Endothelial cell of umbilical vein (primary cell): Measurements from ENCODE around the gene KIAA0753. TPM values are rescaled to one million over a fixed set of nuclear protein-coding genes. Genes with fewer than 3 reads are reported as not detected.

ENCODE experiments used
- BruUV-seq: library from RNA; stranded (reverse); fragments of 400-500 nt; replicated peaks from 2 replicates; lab custom pipeline; 2021; lab: Mats Ljungman, UMichigan
- CTCF ChIA-PET: fragments of 300-600, 350-600 bp; sonication (Branson Sonifier 250); formaldehyde crosslinking; loops from one replicate; lab custom pipeline; 2021; ENCODE audit warnings: antibody characterized with exemption, inconsistent platforms; lab: Charles Lee
- POLR2A ChIA-PET: fragments of 300-600, 350-600 bp; sonication (Branson Sonifier 250); formaldehyde crosslinking; loops from one replicate; lab custom pipeline; 2021; ENCODE audit warnings: antibody characterized with exemption, inconsistent platforms; lab: Charles Lee
- DNase-seq: peaks from one replicate; pipeline ENCODE4 v3.0.0-alpha.2; 2011; ENCODE audit warnings: low read depth, low spot score
- FAIRE-seq: peaks from 2 replicates; lab custom pipeline; 2011; peaks lifted over from hg19 to GRCh38; lab: Jason Lieb, UNC
- H2AFZ ChIP-seq: 2 replicates; pipeline ENCODE4 v1.6.0; 2012; ENCODE audit warnings: low read depth, low read length, control low read depth, inconsistent platforms
- H3K27ac ChIP-seq: 2 replicates; pipeline ENCODE4 v1.5.1; 2011; ENCODE audit warnings: low read depth, mild to moderate bottlenecking, control low read depth, low read length, moderate library complexity; ENCODE audit not compliant: insufficient read depth
- H3K27me3 ChIP-seq, 2 experiments: 2 replicates each; pipeline versions ENCODE4 v1.6.0 to v1.6.1; 2011; ENCODE audit warnings: low read length in 2 of 2, mixed read lengths in 1 of 2; ENCODE audit not compliant: control insufficient read depth in 2 of 2, insufficient read depth in 2 of 2
- H3K36me3 ChIP-seq, 2 experiments: 2 replicates in 1 of 2; 3 replicates in 1 of 2; pipeline ENCODE4 v1.5.1; 2011; ENCODE audit warnings: low read length in 2 of 2, mild to moderate bottlenecking in 1 of 2, moderate library complexity in 1 of 2; ENCODE audit not compliant: control insufficient read depth in 2 of 2, insufficient read depth in 2 of 2; ENCODE audit errors: extremely low read depth in 1 of 2
- H3K4me1 ChIP-seq: 3 replicates; pipeline ENCODE4 v1.5.1; 2011; ENCODE audit warnings: mild to moderate bottlenecking, low read length; ENCODE audit not compliant: control insufficient read depth, insufficient read depth; ENCODE audit errors: extremely low read depth
- H3K4me2 ChIP-seq: 2 replicates; pipeline ENCODE4 v1.6.1; 2011; ENCODE audit warnings: low read length, control low read depth, mixed read lengths; ENCODE audit not compliant: insufficient read depth
- H3K4me3 ChIP-seq, 3 experiments: fragments of 200-600 bp in 1 of 3; sonication (generic), shearing (Covaris generic) in 1 of 3; replicated peaks in 1 of 3; 2 replicates each; pipeline ENCODE4 v1.5.1; 2011 to 2016; ENCODE audit warnings: control low read depth in 3 of 3, low read length in 3 of 3, mild to moderate bottlenecking in 2 of 3, inconsistent platforms in 1 of 3, low read depth in 1 of 3, moderate library complexity in 1 of 3; ENCODE audit not compliant: insufficient read depth in 1 of 3
- H3K79me2 ChIP-seq: 2 replicates; pipeline ENCODE4 v1.6.0; 2012; ENCODE audit warnings: low read length, inconsistent platforms; ENCODE audit not compliant: control insufficient read depth, insufficient read depth
- H3K9ac ChIP-seq: replicated peaks from 2 replicates; pipeline ENCODE3; 2011; ENCODE audit warnings: low read length, control low read depth; ENCODE audit not compliant: insufficient read depth; ENCODE audit errors: extremely low read depth
- H3K9me1 ChIP-seq: replicated peaks from 3 replicates; pipeline ENCODE4 v1.6.0; 2011; ENCODE audit warnings: mild to moderate bottlenecking, low read length; ENCODE audit not compliant: control insufficient read depth, insufficient read depth; ENCODE audit errors: extremely low read depth
- H3K9me3 ChIP-seq: replicated peaks from 2 replicates; pipeline ENCODE4 v1.5.1; 2012; ENCODE audit warnings: low read length, inconsistent platforms; ENCODE audit not compliant: control insufficient read depth, insufficient read depth
- H4K20me1 ChIP-seq: replicated peaks from 2 replicates; pipeline ENCODE3; 2011; ENCODE audit warnings: mild to moderate bottlenecking, low read length; ENCODE audit not compliant: control insufficient read depth, insufficient read depth; ENCODE audit errors: extremely low read depth
- CTCF ChIP-seq, 2 donors: IDR thresholded peaks; 1 replicate in 1 of 2; 2 replicates in 1 of 2; pipeline ENCODE4 v1.5.1; 2011; ENCODE audit warnings: low read length in 2 of 2, mild to moderate bottlenecking in 2 of 2, moderate library complexity in 2 of 2, control low read depth in 1 of 2, inconsistent platforms in 1 of 2, low read depth in 1 of 2; ENCODE audit not compliant: insufficient read depth in 1 of 2; ENCODE audit errors: extremely low read depth in 1 of 2
- EZH2 ChIP-seq: IDR thresholded peaks from 2 replicates; pipeline ENCODE4 v1.6.1; 2012; ENCODE audit warnings: borderline replicate concordance, low read depth, mild to moderate bottlenecking, moderate library complexity, low read length, inconsistent platforms; ENCODE audit not compliant: severe bottlenecking
- FOS ChIP-seq: IDR thresholded peaks from 2 replicates; pipeline ENCODE4 v1.6.1; 2011; ENCODE audit warnings: mild to moderate bottlenecking, low read length, moderate library complexity, borderline replicate concordance; ENCODE audit not compliant: insufficient read depth
- GATA2 ChIP-seq: IDR thresholded peaks from 2 replicates; pipeline ENCODE4 v1.7.0; 2011; ENCODE audit warnings: low read depth, mild to moderate bottlenecking, moderate library complexity, mixed read lengths, low read length; ENCODE audit not compliant: insufficient read length, insufficient read depth
- JUN ChIP-seq: IDR thresholded peaks from 2 replicates; pipeline ENCODE4 v1.6.1; 2011; ENCODE audit warnings: borderline replicate concordance, low read depth; ENCODE audit not compliant: insufficient read length, insufficient read depth
- MAX ChIP-seq: IDR thresholded peaks from 2 replicates; pipeline ENCODE4 v1.6.1; 2011; ENCODE audit not compliant: insufficient read depth, insufficient read length
- MYC ChIP-seq: IDR thresholded peaks from one replicate; pipeline ENCODE4 v1.6.1; 2011; ENCODE audit warnings: mild to moderate bottlenecking, low read depth, low read length
- POLR2A ChIP-seq: IDR thresholded peaks from 2 replicates; pipeline ENCODE4 v1.6.1; 2012; ENCODE audit warnings: low read depth, mild to moderate bottlenecking, control low read depth, low read length
- POLR2AphosphoS5 ChIP-seq: IDR thresholded peaks from 2 replicates; pipeline ENCODE4 v1.6.1; 2012; ENCODE audit warnings: low read depth, mild to moderate bottlenecking, control low read depth, low read length, moderate library complexity; ENCODE audit not compliant: insufficient read depth
- dilution Hi-C: fragments of 300-500 bp; cut with MboI; formaldehyde crosslinking; loops from one replicate; pipeline ENCODE4 v1.15.0; 2019; ENCODE audit warnings: low sequenced_read_pairs; ENCODE audit not compliant: extremely low pct_ligation_motif_present
- intact Hi-C: fragments of 100-400 bp; cut with micrococcal nuclease; formaldehyde crosslinking; loops from one replicate; pipeline ENCODE4 v1.10.0; 2022
- polyA plus RNA-seq, 4 experiments: library from polyadenylated mRNA; depleted of rRNA in 3 of 4; stranded (reverse) in 3 of 4; unstranded in 1 of 4; fragments of >200 nt; gene quantifications; 2 replicates each; pipeline versions ENCODE4 v1.2.1 to v1.2.3, GENCODE V29; 2011 to 2012; ENCODE audit warnings: missing spikeins in 1 of 4
- total RNA-seq: library from RNA; stranded (reverse); gene quantifications from 2 replicates; pipeline ENCODE4 v1.2.3, GENCODE V29; 2021

The KIAA0753 gene
- total and polyA plus RNA-seq, 2 donors (not counting 3 experiments of a cell fraction or from before 2014, with no cell fraction given): 5.3 to 23.9 TPM

- Histone ChIP-seq H3K36me3 (no peaks in the 10 kb centered on the region), H3K79me2 (no peaks in the 10 kb centered on the region), H4K20me1 (no peaks in the 10 kb centered on the region), H3K9ac (no peak overlapping the region), H3K9me3 (no peaks in the 10 kb centered on the region), H3K27me3 (peaks cover 9 to 18% of the 10 kb centered on the region in 2 experiments), H3K9me1 (no peaks in the 10 kb centered on the region), H3K4me2 (no peak overlapping the region), H3K4me3 (no peak overlapping the region), H3K4me1 (peaks cover 3% of the 10 kb centered on the region), H2AFZ (no peak overlapping the region), H3K27ac (no peak overlapping the region)
- BruUV-seq: no TSS peak
- DNase-seq (no peak), FAIRE-seq (no peak)
- ChIA-PET POLR2A (no interaction called here), CTCF (no interaction called here)
- intact Hi-C loops: no loop called here
- TF ChIP-seq JUN (no peak), MAX (no peak), FOS (no peak), EZH2 (no peak), GATA2 (no peak), POLR2AphosphoS5 (no peak), CTCF (IDR thresholded peaks at IDR 0.05; ENCODE audit: extremely low read depth in 1 of 2, insufficient read depth in 1 of 2, low read depth in 1 of 2, low read length in 2 of 2) (no peak), MYC (no peak), POLR2A (no peak)
- dilution Hi-C loops: no loop called here
These were observed 88.5 kb downstream of the KIAA0753 start for GRCh38 chr17:6551869-6552531.
